Prostate gland (tissue), 2 donors: ENCODE data around the gene GRB7.

Source experiments
- CTCF ChIP-seq, 4 experiments: fragments of 200-600 bp in 2 of 4; fragments of 450-650 bp in 2 of 4; sonication (generic) in 2 of 4; IDR thresholded peaks; 1 replicate in 3 of 4; 2 replicates in 1 of 4; pipeline ENCODE4 v1.5.1; 2016 to 2019; ENCODE audit warnings: antibody characterized with exemption in 4 of 4, mild to moderate bottlenecking in 2 of 4, moderate library complexity in 2 of 4
- POLR2A ChIP-seq: fragments of 450-650 bp; IDR thresholded peaks from one replicate; pipeline ENCODE4 v1.6.1; 2016; ENCODE audit warnings: antibody characterized with exemption, mild to moderate bottlenecking
- POLR2AphosphoS5 ChIP-seq: sonication (generic); formaldehyde crosslinking; IDR thresholded peaks from one replicate; pipeline ENCODE4 v1.6.1; 2017; ENCODE audit warnings: antibody characterized with exemption

- TF ChIP-seq CTCF (IDR thresholded peaks at IDR 0.05) (peak; percentile 95 to 98 (median 96)), POLR2A (peak; percentile 81), POLR2AphosphoS5 (peak; percentile 91)
These were observed 7.4 kb upstream of the GRB7 start, which contains the start of gene MIEN1 for GRCh38 chr17:39730095-39730921.
